Measurements from ENCODE around the gene GLI1.
"Not testable (repeated sequence)": the region's sequence is repeated elsewhere in the genome, so short reads cannot be mapped to it uniquely, and the experiment has no call there.

Gene GLI1

GRCh38 chr12:57418255-57418654 lies 41.3 kb upstream of the GLI1 start:
- Histone ChIP-seq H3K79me1 (ENCODE audit: low read length) (no peaks in the 10 kb centered on the region), H3K79me2 (ENCODE audit: control insufficient read depth, insufficient read depth, low read length) (no peaks in the 10 kb centered on the region)
- no CpG with 5 or more reads among the region's 9 CpGs for WGBS (ENCODE audit: extremely low coverage, insufficient coverage, low lambda C conversion rate)

GRCh38 chr12:57419495-57419894 lies 40.1 kb upstream of the GLI1 start:
- H3K4me2 ChIP-seq (ENCODE audit: low read length), result no peak overlapping the region
- H4K5ac ChIP-seq (ENCODE audit: low read length), result no peak overlapping the region
- H3K23ac ChIP-seq (ENCODE audit: low read length), result no peak overlapping the region
- H2BK15ac ChIP-seq (replicated peaks; ENCODE audit: low read depth), result no peak overlapping the region
- no peak overlapping the region for H3K4ac ChIP-seq (ENCODE audit: low read depth, low read length)
- no peak overlapping the region for H2AK5ac ChIP-seq (ENCODE audit: low read length)
- H3K4me1 ChIP-seq (ENCODE audit: control insufficient read depth, low read depth, low read length), result no peaks in the 10 kb centered on the region
- no peaks in the 10 kb centered on the region for H3K79me1 ChIP-seq (ENCODE audit: low read length)
- no peak overlapping the region for H2BK120ac ChIP-seq (ENCODE audit: low read depth, low read length)
- no peak for DNase-seq
- no peak overlapping the region for H3K56ac ChIP-seq (ENCODE audit: low read length)
- no peaks in the 10 kb centered on the region for H3K27me3 ChIP-seq (ENCODE audit: insufficient read depth, low read length, poor library complexity)
- no peak overlapping the region for H4K8ac ChIP-seq (ENCODE audit: low read depth, low read length)
- no peak overlapping the region for H2BK5ac ChIP-seq (ENCODE audit: low read length)
- H3K36me3 ChIP-seq (ENCODE audit: control insufficient read depth, insufficient read depth, low read length), result no peaks in the 10 kb centered on the region
- H3K79me2 ChIP-seq (ENCODE audit: control insufficient read depth, insufficient read depth, low read length), result no peaks in the 10 kb centered on the region
- H3K18ac ChIP-seq (ENCODE audit: low read length), result no peak overlapping the region
- H3K9ac ChIP-seq (ENCODE audit: low read length), result no peak overlapping the region
- H3K27ac ChIP-seq (ENCODE audit: low read depth, low read length), result no peak overlapping the region
- H3K4me3 ChIP-seq (ENCODE audit: low read length), result no peak overlapping the region
- no CpG with 5 or more reads among the region's 2 CpGs for WGBS (ENCODE audit: extremely low coverage, insufficient coverage, low lambda C conversion rate)

More at GRCh38 chr12:57418255-57418654, 41.3 kb upstream of the GLI1 start:
- Histone ChIP-seq H4K5ac (ENCODE audit: low read length) (no peak overlapping the region), H2AK5ac (ENCODE audit: low read length) (no peak overlapping the region), H3K4me1 (ENCODE audit: control insufficient read depth, low read depth, low read length) (no peaks in the 10 kb centered on the region), H3K4me2 (ENCODE audit: low read length) (no peak overlapping the region), H3K23ac (ENCODE audit: low read length) (no peak overlapping the region), H2BK15ac (replicated peaks; ENCODE audit: low read depth) (no peak overlapping the region), H3K36me3 (ENCODE audit: control insufficient read depth, insufficient read depth, low read length) (no peaks in the 10 kb centered on the region), H3K56ac (ENCODE audit: low read length) (no peak overlapping the region), H3K4me3 (ENCODE audit: low read length) (no peak overlapping the region), H2BK120ac (ENCODE audit: low read depth, low read length) (no peak overlapping the region), H3K27ac (ENCODE audit: low read depth, low read length) (no peak overlapping the region), H2BK5ac (ENCODE audit: low read length) (no peak overlapping the region), H3K18ac (ENCODE audit: low read length) (no peak overlapping the region), H3K27me3 (ENCODE audit: insufficient read depth, low read length, poor library complexity) (no peaks in the 10 kb centered on the region), H4K8ac (ENCODE audit: low read depth, low read length) (no peak overlapping the region), H3K9ac (ENCODE audit: low read length) (no peak overlapping the region), H3K4ac (ENCODE audit: low read depth, low read length) (no peak overlapping the region)
- DNase-seq, result no peak

- no peak overlapping the region for H3K27ac ChIP-seq (ENCODE audit: low read depth, low read length)
- 100% methylated on average over 1 of the region's 5 CpGs for WGBS (ENCODE audit: extremely low coverage, insufficient coverage, low lambda C conversion rate)
These were observed 39.1 kb upstream of the GLI1 start for GRCh38 chr12:57420482-57420881.

GRCh38 chr12:57426948-57427347 lies 32.6 kb upstream of the GLI1 start:
- not testable (repeated sequence) for H3K23ac ChIP-seq (ENCODE audit: low read length); H3K79me2 ChIP-seq (ENCODE audit: control insufficient read depth, insufficient read depth, low read length); H2BK5ac ChIP-seq (ENCODE audit: low read length); H3K18ac ChIP-seq (ENCODE audit: low read length); H3K79me1 ChIP-seq (ENCODE audit: low read length); H3K9ac ChIP-seq (ENCODE audit: low read length); H2AK5ac ChIP-seq (ENCODE audit: low read length); DNase-seq; H3K27ac ChIP-seq (ENCODE audit: low read depth, low read length); H3K4me1 ChIP-seq (ENCODE audit: control insufficient read depth, low read depth, low read length); H4K8ac ChIP-seq (ENCODE audit: low read depth, low read length); H3K4ac ChIP-seq (ENCODE audit: low read depth, low read length); H2BK120ac ChIP-seq (ENCODE audit: low read depth, low read length); H3K27me3 ChIP-seq (ENCODE audit: insufficient read depth, low read length, poor library complexity); H3K4me2 ChIP-seq (ENCODE audit: low read length); H4K5ac ChIP-seq (ENCODE audit: low read length); H3K4me3 ChIP-seq (ENCODE audit: low read length); H2BK15ac ChIP-seq (replicated peaks; ENCODE audit: low read depth); H3K56ac ChIP-seq (ENCODE audit: low read length); H3K36me3 ChIP-seq (ENCODE audit: control insufficient read depth, insufficient read depth, low read length)
- WGBS (ENCODE audit: extremely low coverage, insufficient coverage, low lambda C conversion rate), result no CpG with 5 or more reads among the region's 10 CpGs

More at GRCh38 chr12:57420482-57420881, 39.1 kb upstream of the GLI1 start:
- H2BK15ac ChIP-seq (replicated peaks; ENCODE audit: low read depth), result no peak overlapping the region
- H3K23ac ChIP-seq (ENCODE audit: low read length), result no peak overlapping the region
- no peak overlapping the region for H3K18ac ChIP-seq (ENCODE audit: low read length)
- H3K36me3 ChIP-seq (ENCODE audit: control insufficient read depth, insufficient read depth, low read length), result no peaks in the 10 kb centered on the region
- no peak for DNase-seq
- H3K79me1 ChIP-seq (ENCODE audit: low read length), result no peaks in the 10 kb centered on the region
- no peak overlapping the region for H2AK5ac ChIP-seq (ENCODE audit: low read length)
- no peak overlapping the region for H4K8ac ChIP-seq (ENCODE audit: low read depth, low read length)
- H3K79me2 ChIP-seq (ENCODE audit: control insufficient read depth, insufficient read depth, low read length), result no peaks in the 10 kb centered on the region
- no peak overlapping the region for H3K9ac ChIP-seq (ENCODE audit: low read length)
- no peak overlapping the region for H3K4ac ChIP-seq (ENCODE audit: low read depth, low read length)
- no peaks in the 10 kb centered on the region for H3K27me3 ChIP-seq (ENCODE audit: insufficient read depth, low read length, poor library complexity)
- H2BK5ac ChIP-seq (ENCODE audit: low read length), result no peak overlapping the region
- no peak overlapping the region for H3K4me3 ChIP-seq (ENCODE audit: low read length)
- no peak overlapping the region for H3K56ac ChIP-seq (ENCODE audit: low read length)
- H3K4me1 ChIP-seq (ENCODE audit: control insufficient read depth, low read depth, low read length), result no peaks in the 10 kb centered on the region
- no peak overlapping the region for H2BK120ac ChIP-seq (ENCODE audit: low read depth, low read length)
- H4K5ac ChIP-seq (ENCODE audit: low read length), result no peak overlapping the region
- H3K4me2 ChIP-seq (ENCODE audit: low read length), result no peak overlapping the region

- no peak overlapping the region for H4K5ac ChIP-seq (ENCODE audit: low read length)
- H3K4me1 ChIP-seq (ENCODE audit: control insufficient read depth, low read depth, low read length), result no peaks in the 10 kb centered on the region
- no CpG with 5 or more reads among the region's 6 CpGs for WGBS (ENCODE audit: extremely low coverage, insufficient coverage, low lambda C conversion rate)
- no peak overlapping the region for H3K4ac ChIP-seq (ENCODE audit: low read depth, low read length)
- peaks cover 4% of the 10 kb centered on the region for H3K79me2 ChIP-seq (ENCODE audit: control insufficient read depth, insufficient read depth, low read length)
- no peak overlapping the region for H3K4me2 ChIP-seq (ENCODE audit: low read length)
- H2BK15ac ChIP-seq (replicated peaks; ENCODE audit: low read depth), result no peak overlapping the region
- no peak overlapping the region for H3K27ac ChIP-seq (ENCODE audit: low read depth, low read length)
- no peak for DNase-seq
- H3K36me3 ChIP-seq (ENCODE audit: control insufficient read depth, insufficient read depth, low read length), result no peaks in the 10 kb centered on the region
- H3K23ac ChIP-seq (ENCODE audit: low read length), result no peak overlapping the region
- H2BK120ac ChIP-seq (ENCODE audit: low read depth, low read length), result no peak overlapping the region
- H4K8ac ChIP-seq (ENCODE audit: low read depth, low read length), result no peak overlapping the region
- H3K27me3 ChIP-seq (ENCODE audit: insufficient read depth, low read length, poor library complexity), result no peaks in the 10 kb centered on the region
- H3K79me1 ChIP-seq (ENCODE audit: low read length), result peaks cover 2% of the 10 kb centered on the region
- H2BK5ac ChIP-seq (ENCODE audit: low read length), result no peak overlapping the region
- H3K4me3 ChIP-seq (ENCODE audit: low read length), result no peak overlapping the region
- no peak overlapping the region for H3K56ac ChIP-seq (ENCODE audit: low read length)
- H3K18ac ChIP-seq (ENCODE audit: low read length), result no peak overlapping the region
- H3K9ac ChIP-seq (ENCODE audit: low read length), result no peak overlapping the region
- H2AK5ac ChIP-seq (ENCODE audit: low read length), result no peak overlapping the region
These were observed 30.6 kb upstream of the GLI1 start for GRCh38 chr12:57428965-57429364.

GRCh38 chr12:57429473-57430111 lies 30.0 kb upstream of the GLI1 start:
- Histone ChIP-seq H2AK5ac (ENCODE audit: low read length) (no peak overlapping the region), H3K36me3 (ENCODE audit: control insufficient read depth, insufficient read depth, low read length) (no peaks in the 10 kb centered on the region), H4K8ac (ENCODE audit: low read depth, low read length) (no peak overlapping the region), H3K79me2 (ENCODE audit: control insufficient read depth, insufficient read depth, low read length) (peaks cover 4% of the 10 kb centered on the region), H2BK5ac (ENCODE audit: low read length) (no peak overlapping the region), H3K27ac (ENCODE audit: low read depth, low read length) (no peak overlapping the region), H4K5ac (ENCODE audit: low read length) (no peak overlapping the region), H3K27me3 (ENCODE audit: insufficient read depth, low read length, poor library complexity) (no peaks in the 10 kb centered on the region), H3K4me2 (ENCODE audit: low read length) (peak overlapping the region; percentile 77), H2BK120ac (ENCODE audit: low read depth, low read length) (no peak overlapping the region), H3K4me1 (ENCODE audit: control insufficient read depth, low read depth, low read length) (no peaks in the 10 kb centered on the region), H3K9ac (ENCODE audit: low read length) (peak overlapping the region; percentile 81), H3K4ac (ENCODE audit: low read depth, low read length) (no peak overlapping the region), H3K23ac (ENCODE audit: low read length) (no peak overlapping the region), H3K56ac (ENCODE audit: low read length) (peak overlapping the region; percentile 92), H3K4me3 (ENCODE audit: low read length) (peak overlapping the region; percentile 65), H3K18ac (ENCODE audit: low read length) (peak overlapping the region; percentile 99), H3K79me1 (ENCODE audit: low read length) (peaks cover 2% of the 10 kb centered on the region), H2BK15ac (replicated peaks; ENCODE audit: low read depth) (no peak overlapping the region)
- no peak for DNase-seq
- no CpG with 5 or more reads among the region's 9 CpGs for WGBS (ENCODE audit: extremely low coverage, insufficient coverage, low lambda C conversion rate)

Data from mesendoderm (in vitro differentiated cells).